Measurements from ENCODE around the gene FNBP1L.
"Not testable (repeated sequence)": the region's sequence is repeated elsewhere in the genome, so short reads cannot be mapped to it uniquely, and the experiment has no call there.

GRCh38 chr1:93465371-93466082 is 17.6 kb downstream of the FNBP1L start:
- not testable (repeated sequence) for TF ChIP-seq POLR2AphosphoS5 (IDR thresholded peaks at IDR 0.05; ENCODE audit: borderline replicate concordance, low read depth, low read length); EZH2 (IDR thresholded peaks at IDR 0.05); FOXP2 (optimal IDR thresholded peaks at IDR 0.05; ENCODE audit: control extremely low read depth, extremely low read length, insufficient read depth)

Data from SK-N-MC (cell line).